GM12873 (cell line): Measurements from ENCODE around the gene ST6GAL2.
A peak's percentile ranks its signal among the peaks of the same experiment; 100 is the strongest.

Source experiments
- TF ChIP-seq, protein P1 (sequence below): IDR thresholded peaks from 2 replicates; pipeline ENCODE4 v1.5.1; 2012; ENCODE audit warnings: low read depth, mild to moderate bottlenecking, moderate library complexity, low read length, control low read depth; ENCODE audit not compliant: insufficient read depth; ENCODE audit errors: missing control alignments

Gene ST6GAL2

DNA sequence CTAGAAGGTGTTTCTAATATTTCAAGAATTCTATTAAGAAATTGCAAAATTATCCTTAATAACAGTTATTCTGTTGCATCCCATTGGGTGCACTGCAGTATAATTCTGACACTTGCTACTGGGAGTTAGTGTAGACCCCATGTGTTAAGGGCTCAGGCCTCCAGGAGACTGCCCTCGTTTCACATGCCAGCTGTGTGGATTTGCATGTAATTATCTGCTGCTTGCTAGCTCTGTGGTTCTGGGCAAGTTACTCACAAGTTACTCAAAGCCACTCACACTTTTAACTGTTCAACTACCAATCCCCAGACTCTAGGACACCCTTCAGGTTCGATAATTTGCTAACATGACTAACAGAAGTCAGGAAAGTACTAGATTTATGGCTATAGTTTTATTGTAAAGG is 38.6 kb downstream of the ST6GAL2 start:
- TF ChIP-seq, protein P1, sequence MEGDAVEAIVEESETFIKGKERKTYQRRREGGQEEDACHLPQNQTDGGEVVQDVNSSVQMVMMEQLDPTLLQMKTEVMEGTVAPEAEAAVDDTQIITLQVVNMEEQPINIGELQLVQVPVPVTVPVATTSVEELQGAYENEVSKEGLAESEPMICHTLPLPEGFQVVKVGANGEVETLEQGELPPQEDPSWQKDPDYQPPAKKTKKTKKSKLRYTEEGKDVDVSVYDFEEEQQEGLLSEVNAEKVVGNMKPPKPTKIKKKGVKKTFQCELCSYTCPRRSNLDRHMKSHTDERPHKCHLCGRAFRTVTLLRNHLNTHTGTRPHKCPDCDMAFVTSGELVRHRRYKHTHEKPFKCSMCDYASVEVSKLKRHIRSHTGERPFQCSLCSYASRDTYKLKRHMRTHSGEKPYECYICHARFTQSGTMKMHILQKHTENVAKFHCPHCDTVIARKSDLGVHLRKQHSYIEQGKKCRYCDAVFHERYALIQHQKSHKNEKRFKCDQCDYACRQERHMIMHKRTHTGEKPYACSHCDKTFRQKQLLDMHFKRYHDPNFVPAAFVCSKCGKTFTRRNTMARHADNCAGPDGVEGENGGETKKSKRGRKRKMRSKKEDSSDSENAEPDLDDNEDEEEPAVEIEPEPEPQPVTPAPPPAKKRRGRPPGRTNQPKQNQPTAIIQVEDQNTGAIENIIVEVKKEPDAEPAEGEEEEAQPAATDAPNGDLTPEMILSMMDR, result no peak

DNA sequence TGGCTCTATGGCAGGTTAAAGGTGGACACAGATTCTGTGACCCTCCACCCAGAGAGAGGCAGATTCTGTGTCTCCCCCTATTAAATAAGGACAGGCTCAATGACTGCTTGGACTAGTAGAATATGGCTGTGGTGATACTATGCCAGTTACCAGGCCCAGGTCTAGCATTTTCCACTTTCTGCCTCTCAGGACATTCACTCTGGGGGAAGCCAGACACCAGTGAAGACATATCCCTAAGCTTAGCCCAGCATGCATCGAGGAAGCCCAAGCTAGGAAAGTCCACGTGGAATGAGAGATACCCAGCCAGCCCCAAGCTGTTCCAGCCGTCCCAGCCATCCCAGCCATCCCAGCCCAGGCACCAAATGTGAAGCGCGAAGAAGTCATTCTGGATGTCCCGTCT is 40.3 kb downstream of the ST6GAL2 start:
- TF ChIP-seq, protein P1, result no peak

DNA sequence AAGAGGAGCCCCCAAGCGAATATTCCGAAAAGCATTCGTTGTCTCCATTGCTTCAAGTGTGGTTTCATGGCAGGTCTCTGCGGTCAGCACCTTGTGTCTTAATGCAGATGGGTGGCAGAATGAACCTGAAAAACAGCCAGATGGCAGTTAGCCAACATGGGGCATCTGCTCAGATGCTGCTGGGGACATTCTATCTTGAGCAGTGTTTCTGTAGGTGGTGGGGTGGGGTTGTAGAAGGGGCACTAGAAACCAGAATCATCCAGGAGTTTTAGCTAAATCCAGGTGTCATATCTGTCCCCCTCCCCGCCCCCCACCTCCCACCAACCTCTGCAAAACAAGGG is 42.1 kb downstream of the ST6GAL2 start:
- TF ChIP-seq, protein P1, result no peak

DNA sequence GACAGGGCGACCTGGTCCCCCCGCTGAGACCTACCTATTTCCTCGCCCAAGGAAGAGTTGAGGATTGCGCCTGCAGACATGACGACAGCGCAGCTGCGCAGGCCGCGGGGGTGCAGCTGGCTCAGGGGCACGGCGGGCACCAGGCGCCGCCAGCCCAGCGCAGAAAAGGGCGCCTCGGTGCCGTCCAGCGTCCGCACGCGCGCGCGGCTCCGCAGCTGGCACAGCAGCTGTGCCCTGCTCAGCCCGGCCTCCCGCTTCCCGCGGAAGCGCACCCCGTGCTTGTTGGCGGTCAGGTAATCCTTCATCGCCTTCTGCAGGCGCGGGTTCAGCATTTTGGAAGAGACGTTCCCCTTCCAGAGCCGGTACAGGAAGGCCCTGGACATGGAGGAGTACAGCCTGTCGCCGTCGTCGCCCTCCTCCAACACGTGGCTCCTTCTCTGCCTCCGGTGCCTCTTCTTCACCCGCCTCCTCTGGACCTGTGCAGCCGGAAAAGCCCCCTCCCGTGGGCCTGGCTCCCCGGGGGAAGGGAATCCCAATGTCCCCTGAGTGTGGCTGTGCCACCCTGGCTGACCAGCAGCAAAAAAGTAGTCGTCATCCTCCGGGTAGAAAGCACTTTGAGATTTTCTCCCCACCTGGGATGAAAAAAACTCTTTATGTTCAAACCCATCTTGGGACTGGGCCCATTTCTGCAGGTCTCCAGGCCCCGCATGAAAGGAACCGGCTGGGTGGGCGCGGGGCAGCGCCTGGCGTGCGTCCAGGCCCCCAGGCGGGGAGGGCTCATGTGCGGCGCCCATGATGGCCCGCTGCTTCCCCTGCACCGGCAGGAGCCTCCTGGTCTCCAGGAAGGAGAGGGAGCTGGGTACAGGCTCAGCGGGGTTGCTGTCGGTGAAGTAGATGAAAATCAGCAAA is 42.7 kb downstream of the ST6GAL2 start:
- TF ChIP-seq, protein P1, result no peak

DNA sequence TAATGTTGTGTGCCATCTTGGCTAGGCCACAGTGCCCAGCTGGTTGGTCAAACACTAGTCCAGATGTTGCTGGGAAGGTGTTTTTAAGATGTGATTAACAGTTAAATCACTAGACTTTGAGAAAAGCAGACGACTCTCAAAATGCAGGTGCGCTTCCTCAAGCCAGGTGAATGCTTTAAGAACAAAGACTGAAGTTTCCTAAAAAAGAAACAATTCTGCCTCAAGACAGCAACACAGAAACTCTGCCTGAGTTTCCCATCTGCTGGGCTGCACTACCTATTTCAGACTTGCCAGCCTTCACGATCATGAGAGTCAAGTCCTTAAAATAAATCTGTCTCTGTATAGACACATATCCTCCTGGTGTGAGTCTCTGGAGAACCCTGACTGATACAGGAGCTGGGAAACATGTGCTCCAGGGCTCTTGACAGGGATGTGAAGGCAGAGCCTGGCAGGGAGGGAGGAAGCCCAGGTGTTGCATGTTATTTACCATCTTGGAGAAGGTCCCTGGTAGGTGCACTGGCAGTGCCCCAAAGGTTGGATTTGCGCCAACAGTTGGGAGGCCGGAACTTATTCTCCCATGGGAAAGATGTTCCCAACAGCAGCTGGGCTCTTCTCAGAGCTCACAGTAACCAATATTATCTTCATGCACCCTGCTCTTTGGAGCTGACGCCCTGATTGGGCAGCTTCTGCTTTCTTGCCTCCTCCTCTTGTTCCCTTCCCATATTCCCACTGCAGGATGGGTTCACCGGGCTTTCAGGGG is 43.9 kb downstream of the ST6GAL2 start:
- TF ChIP-seq, protein P1, result no peak

DNA sequence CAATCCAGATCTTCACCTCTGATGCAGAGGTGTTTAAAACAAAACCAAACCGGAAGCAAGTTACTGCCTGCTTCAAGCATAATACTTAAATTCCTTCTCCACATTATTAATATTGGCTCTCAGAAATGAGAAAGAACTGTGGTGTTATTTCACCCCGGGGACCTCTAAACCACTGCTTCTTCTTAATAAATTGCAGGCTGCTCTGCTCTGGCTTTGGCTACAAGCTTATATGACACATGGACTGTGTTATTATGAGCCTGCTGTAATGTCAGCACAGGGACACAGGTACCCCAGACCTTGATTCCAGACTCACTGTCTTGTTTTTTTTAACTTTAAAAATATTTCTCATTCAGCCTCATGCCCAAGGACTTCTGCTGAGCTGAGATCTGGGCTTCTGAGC is 45.1 kb downstream of the ST6GAL2 start:
- TF ChIP-seq, protein P1, result no peak

DNA sequence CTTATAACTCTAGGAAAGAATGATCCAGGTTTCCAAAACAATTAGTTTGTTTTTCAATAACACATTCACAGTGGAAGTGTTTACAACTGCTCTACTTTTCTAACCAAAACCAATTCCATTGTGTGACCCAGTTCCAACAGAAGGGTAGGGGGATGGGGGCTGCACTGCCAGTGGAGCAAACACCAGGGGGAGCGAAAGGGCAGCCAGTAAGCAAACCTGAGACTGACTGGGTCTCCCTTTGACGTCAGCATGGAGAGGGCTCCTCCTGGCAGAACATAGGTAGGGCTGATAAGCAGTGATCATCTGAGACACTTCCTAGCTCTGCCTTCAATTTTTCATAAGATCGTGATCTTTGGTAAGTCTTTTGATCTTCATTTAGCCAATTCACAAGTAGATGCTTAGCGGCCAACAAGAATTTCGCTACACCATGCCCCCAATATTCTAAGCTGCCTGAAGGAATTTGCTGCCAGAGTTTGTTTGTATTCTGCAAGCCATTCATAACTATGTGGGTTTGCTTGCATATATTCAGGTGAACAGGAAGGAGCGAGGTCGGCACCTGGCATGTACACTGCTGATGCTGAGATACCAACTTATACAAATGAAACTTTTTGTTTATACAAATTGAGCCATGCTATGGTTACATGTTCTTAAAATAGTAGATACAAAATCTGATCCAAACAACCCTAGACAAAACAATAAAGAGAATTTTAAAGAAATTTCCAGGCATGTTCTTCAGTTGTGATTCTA is 45.9 kb downstream of the ST6GAL2 start:
- TF ChIP-seq, protein P1, result peak; percentile 27
